HepG2 (cell line): ENCODE measurements around the gene CEP250. TPM values are rescaled to one million over a fixed set of nuclear protein-coding genes. Genes with fewer than 3 reads are reported as not detected.

ENCODE experiments used
- ARNTL ChIP-seq: sonication (generic); formaldehyde crosslinking; IDR thresholded peaks from 2 replicates; pipeline ENCODE4 v1.4.0; 2020; ENCODE audit warnings: mild to moderate bottlenecking, missing genetic modification reagents
- ELF3 ChIP-seq: IDR thresholded peaks from 2 replicates; pipeline ENCODE4 v1.6.1; 2016; ENCODE audit warnings: missing genetic modification reagents, missing compliant biosample characterization
- GATAD1 ChIP-seq: IDR thresholded peaks from 2 replicates; pipeline ENCODE4 v1.6.1; 2016; ENCODE audit warnings: missing genetic modification reagents, missing compliant biosample characterization
- IKZF4 ChIP-seq: sonication (generic); formaldehyde crosslinking; IDR thresholded peaks from 2 replicates; pipeline ENCODE4 v1.5.1; 2020; ENCODE audit warnings: borderline replicate concordance, mild to moderate bottlenecking, low read depth, missing genetic modification reagents; ENCODE audit errors: not compliant biosample characterization
- JUN ChIP-seq: sonication (generic); formaldehyde crosslinking; IDR thresholded peaks from 2 replicates; pipeline ENCODE4 v1.4.0; 2020; ENCODE audit warnings: mild to moderate bottlenecking, missing genetic modification reagents
- RBM22 ChIP-seq: fragments of 200-400 bp; formaldehyde crosslinking; optimal IDR thresholded peaks from 2 replicates; pipeline ENCODE3; 2017; ENCODE audit warnings: mild to moderate bottlenecking, low read length, moderate library complexity
- ZC3H13 ChIP-seq: sonication (generic); formaldehyde crosslinking; IDR thresholded peaks from 2 replicates; pipeline ENCODE4 v1.8.1; 2023; ENCODE audit warnings: mild to moderate bottlenecking, missing genetic modification reagents, moderate library complexity
- ZFP36 ChIP-seq: fragments of 150-350 bp; IDR thresholded peaks from 2 replicates; pipeline ENCODE4 v1.6.1; 2018; ENCODE audit warnings: borderline replicate concordance, low read length, low read depth; ENCODE audit not compliant: partially characterized antibody
- ZNF547 ChIP-seq: sonication (generic); formaldehyde crosslinking; IDR thresholded peaks from 2 replicates; pipeline ENCODE4 v1.5.1; 2020; ENCODE audit warnings: mild to moderate bottlenecking, missing genetic modification reagents
- ZNF607 ChIP-seq: sonication (generic); formaldehyde crosslinking; IDR thresholded peaks from 2 replicates; pipeline ENCODE4 v1.5.1; 2020; ENCODE audit warnings: missing genetic modification reagents, mild to moderate bottlenecking, borderline replicate concordance
- ZSCAN20 ChIP-seq: sonication (generic); formaldehyde crosslinking; IDR thresholded peaks from 2 replicates; pipeline ENCODE4 v1.4.0; 2020; ENCODE audit warnings: missing genetic modification reagents, mild to moderate bottlenecking, borderline replicate concordance
- ZZZ3 ChIP-seq: sonication (generic); formaldehyde crosslinking; IDR thresholded peaks from 2 replicates; pipeline ENCODE4 v1.4.0; 2020; ENCODE audit warnings: missing genetic modification reagents, mild to moderate bottlenecking, borderline replicate concordance
- polyA plus RNA-seq, 8 experiments: library from polyadenylated mRNA; depleted of rRNA in 3 of 8; stranded (reverse) in 7 of 8; unstranded in 1 of 8; fragments of >200 nt; fragmentation: Illumina TruSeq in 4 of 8; extraction: Trizol in 4 of 8; gene quantifications; 2 replicates each; pipeline versions ENCODE4 v1.2.1 to v1.2.3, GENCODE V29; 2011 to 2016; ENCODE audit warnings: low read depth in 4 of 8, missing spikeins in 1 of 8, mixed read lengths in 1 of 8; ENCODE audit not compliant: insufficient read depth in 1 of 8
- total RNA-seq, 5 experiments: library from RNA; depleted of rRNA; stranded (reverse); fragments of >200 nt; fragmentation: Illumina TruSeq; extraction: Trizol; gene quantifications; 2 replicates each; pipeline ENCODE4 v1.2.3, GENCODE V29; 2016; ENCODE audit warnings: low read depth in 1 of 5
- TF ChIP-seq, protein P1 (sequence below): sonication (generic); formaldehyde crosslinking; IDR thresholded peaks from 2 replicates; pipeline ENCODE4 v1.8.0; 2022; ENCODE audit warnings: missing genetic modification reagents, mild to moderate bottlenecking, inconsistent platforms, borderline replicate concordance
- TF ChIP-seq, protein P2 (sequence below): sonication (generic); formaldehyde crosslinking; IDR thresholded peaks from 2 replicates; pipeline ENCODE4 v1.5.0; 2020; ENCODE audit warnings: mild to moderate bottlenecking, missing genetic modification reagents, borderline replicate concordance
- TF ChIP-seq, protein P3 (sequence below): sonication (generic); formaldehyde crosslinking; IDR thresholded peaks from 2 replicates; pipeline ENCODE4 v1.5.1; 2020; ENCODE audit warnings: mild to moderate bottlenecking, missing genetic modification reagents
- TF ChIP-seq, protein P4 (sequence below): IDR thresholded peaks from 2 replicates; pipeline ENCODE4 v1.6.1; 2016; ENCODE audit warnings: mild to moderate bottlenecking
- TF ChIP-seq, protein P5 (sequence below): IDR thresholded peaks from 2 replicates; pipeline ENCODE4 v1.6.1; 2016; ENCODE audit warnings: control low read depth

Gene CEP250
- total and polyA plus RNA-seq, 2 of the 13 experiments (the other 11 are each of a cell fraction or from before 2014, with no cell fraction given), result 28.8 to 55.3 TPM

DNA sequence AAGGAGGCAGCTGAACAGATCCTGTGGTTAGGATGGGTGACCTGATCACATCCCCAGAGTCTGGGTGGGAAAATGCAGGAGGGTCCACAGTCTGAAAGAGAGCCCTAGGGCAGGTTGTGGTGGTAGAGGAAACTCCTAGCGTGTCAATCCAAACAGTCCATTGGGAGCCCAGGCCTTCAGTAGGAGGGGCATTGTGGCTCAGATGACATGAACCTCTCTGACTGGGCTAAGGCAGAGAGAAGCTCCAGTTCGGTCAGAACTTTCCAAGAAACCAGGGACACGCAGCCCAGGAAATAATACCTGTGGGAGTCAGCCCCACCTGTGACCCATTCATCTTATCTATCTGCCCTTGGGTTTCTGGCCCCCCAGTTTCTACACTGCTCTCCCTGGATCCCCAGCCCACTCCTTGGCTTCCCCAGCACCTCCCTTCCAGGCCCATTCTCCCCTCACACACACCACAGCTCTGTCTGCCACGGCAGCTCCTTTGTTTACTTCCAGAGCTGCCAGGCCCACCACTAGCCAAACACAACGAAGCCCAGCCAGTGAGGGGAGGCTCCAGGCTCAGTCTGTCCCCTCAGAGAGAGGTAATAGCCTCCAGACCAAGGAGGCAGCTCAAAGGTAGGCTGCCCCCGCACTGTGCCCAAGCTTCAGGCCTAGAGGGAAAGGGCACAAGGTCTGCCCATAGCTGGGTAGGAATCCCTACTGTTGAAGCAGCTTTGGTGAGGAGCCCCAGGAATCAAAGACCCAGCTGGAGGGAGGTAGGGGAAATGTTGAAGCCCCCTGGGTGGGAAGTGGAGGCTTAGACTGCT, 23.6 kb upstream of the CEP250 start (continued):
- TF ChIP-seq ZC3H13 (CRISPR knock-in tag) (no peak), ZNF607 (CRISPR knock-in tag) (no peak), ARNTL (no peak), ZZZ3 (CRISPR knock-in tag) (no peak), GATAD1 (CRISPR knock-in tag) (peak; percentile 31; the same call in 1 of the 2 replicates), ZNF547 (no peak), IKZF4 (CRISPR knock-in tag) (no peak), ELF3 (no peak), ZSCAN20 (no peak), ZFP36 (no peak), JUN (CRISPR knock-in tag) (no peak), RBM22 (no peak)
- TF ChIP-seq, protein P1, sequence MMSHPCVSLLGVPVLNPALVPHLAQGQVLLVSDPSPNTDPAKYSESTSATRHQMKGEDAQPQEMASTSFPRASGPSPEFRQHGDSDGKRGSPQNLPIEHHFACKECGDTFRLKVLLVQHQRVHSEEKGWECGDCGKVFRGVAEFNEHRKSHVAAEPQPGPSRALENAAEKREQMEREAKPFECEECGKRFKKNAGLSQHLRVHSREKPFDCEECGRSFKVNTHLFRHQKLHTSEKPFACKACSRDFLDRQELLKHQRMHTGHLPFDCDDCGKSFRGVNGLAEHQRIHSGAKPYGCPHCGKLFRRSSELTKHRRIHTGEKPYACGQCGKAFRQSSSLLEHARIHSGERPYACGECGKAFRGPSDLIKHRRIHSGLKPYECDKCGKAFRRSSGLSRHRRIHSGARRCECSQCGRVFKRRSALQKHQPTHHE (CRISPR knock-in tag), result no peak
- TF ChIP-seq, protein P2, sequence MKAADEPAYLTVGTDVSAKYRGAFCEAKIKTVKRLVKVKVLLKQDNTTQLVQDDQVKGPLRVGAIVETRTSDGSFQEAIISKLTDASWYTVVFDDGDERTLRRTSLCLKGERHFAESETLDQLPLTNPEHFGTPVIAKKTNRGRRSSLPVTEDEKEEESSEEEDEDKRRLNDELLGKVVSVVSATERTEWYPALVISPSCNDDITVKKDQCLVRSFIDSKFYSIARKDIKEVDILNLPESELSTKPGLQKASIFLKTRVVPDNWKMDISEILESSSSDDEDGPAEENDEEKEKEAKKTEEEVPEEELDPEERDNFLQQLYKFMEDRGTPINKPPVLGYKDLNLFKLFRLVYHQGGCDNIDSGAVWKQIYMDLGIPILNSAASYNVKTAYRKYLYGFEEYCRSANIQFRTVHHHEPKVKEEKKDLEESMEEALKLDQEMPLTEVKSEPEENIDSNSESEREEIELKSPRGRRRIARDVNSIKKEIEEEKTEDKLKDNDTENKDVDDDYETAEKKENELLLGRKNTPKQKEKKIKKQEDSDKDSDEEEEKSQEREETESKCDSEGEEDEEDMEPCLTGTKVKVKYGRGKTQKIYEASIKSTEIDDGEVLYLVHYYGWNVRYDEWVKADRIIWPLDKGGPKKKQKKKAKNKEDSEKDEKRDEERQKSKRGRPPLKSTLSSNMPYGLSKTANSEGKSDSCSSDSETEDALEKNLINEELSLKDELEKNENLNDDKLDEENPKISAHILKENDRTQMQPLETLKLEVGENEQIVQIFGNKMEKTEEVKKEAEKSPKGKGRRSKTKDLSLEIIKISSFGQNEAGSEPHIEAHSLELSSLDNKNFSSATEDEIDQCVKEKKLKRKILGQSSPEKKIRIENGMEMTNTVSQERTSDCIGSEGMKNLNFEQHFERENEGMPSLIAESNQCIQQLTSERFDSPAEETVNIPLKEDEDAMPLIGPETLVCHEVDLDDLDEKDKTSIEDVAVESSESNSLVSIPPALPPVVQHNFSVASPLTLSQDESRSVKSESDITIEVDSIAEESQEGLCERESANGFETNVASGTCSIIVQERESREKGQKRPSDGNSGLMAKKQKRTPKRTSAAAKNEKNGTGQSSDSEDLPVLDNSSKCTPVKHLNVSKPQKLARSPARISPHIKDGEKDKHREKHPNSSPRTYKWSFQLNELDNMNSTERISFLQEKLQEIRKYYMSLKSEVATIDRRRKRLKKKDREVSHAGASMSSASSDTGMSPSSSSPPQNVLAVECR (CRISPR knock-in tag), result peak; percentile 65; the same call in 1 of the 2 replicates
- TF ChIP-seq, protein P3, sequence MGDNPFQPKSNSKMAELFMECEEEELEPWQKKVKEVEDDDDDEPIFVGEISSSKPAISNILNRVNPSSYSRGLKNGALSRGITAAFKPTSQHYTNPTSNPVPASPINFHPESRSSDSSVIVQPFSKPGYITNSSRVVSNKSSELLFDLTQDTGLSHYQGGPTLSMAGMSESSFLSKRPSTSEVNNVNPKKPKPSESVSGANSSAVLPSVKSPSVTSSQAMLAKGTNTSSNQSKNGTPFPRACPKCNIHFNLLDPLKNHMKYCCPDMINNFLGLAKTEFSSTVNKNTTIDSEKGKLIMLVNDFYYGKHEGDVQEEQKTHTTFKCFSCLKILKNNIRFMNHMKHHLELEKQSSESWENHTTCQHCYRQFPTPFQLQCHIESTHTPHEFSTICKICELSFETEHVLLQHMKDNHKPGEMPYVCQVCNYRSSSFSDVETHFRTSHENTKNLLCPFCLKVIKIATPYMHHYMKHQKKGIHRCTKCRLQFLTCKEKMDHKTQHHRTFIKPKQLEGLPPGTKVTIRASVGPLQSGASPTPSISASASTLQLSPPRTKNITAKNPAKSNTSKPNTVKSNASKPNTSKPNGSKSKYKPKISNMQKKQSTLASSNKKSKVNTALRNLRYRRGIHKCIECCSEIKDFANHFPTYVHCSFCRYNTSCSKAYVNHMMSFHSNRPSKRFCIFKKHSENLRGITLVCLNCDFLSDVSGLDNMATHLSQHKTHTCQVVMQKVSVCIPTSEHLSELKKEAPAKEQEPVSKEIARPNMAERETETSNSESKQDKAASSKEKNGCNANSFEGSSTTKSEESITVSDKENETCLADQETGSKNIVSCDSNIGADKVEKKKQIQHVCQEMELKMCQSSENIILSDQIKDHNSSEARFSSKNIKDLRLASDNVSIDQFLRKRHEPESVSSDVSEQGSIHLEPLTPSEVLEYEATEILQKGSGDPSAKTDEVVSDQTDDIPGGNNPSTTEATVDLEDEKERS (CRISPR knock-in tag), result 0 out of 2 replicates have a peak, but pooled peaks have one; percentile 26
- TF ChIP-seq, protein P4, sequence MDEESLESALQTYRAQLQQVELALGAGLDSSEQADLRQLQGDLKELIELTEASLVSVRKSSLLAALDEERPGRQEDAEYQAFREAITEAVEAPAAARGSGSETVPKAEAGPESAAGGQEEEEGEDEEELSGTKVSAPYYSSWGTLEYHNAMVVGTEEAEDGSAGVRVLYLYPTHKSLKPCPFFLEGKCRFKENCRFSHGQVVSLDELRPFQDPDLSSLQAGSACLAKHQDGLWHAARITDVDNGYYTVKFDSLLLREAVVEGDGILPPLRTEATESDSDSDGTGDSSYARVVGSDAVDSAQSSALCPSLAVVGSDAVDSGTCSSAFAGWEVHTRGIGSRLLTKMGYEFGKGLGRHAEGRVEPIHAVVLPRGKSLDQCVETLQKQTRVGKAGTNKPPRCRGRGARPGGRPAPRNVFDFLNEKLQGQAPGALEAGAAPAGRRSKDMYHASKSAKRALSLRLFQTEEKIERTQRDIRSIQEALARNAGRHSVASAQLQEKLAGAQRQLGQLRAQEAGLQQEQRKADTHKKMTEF (CRISPR knock-in tag), result 0 out of 2 replicates have a peak, but pooled peaks have one; percentile 41
- TF ChIP-seq, protein P5, sequence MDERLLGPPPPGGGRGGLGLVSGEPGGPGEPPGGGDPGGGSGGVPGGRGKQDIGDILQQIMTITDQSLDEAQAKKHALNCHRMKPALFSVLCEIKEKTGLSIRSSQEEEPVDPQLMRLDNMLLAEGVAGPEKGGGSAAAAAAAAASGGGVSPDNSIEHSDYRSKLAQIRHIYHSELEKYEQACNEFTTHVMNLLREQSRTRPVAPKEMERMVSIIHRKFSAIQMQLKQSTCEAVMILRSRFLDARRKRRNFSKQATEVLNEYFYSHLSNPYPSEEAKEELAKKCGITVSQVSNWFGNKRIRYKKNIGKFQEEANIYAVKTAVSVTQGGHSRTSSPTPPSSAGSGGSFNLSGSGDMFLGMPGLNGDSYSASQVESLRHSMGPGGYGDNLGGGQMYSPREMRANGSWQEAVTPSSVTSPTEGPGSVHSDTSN (CRISPR knock-in tag), result no peak
